Upper lobe of right lung (tissue), 1 donor: ENCODE measurements around the gene RPE65. TPM values are rescaled to one million over a fixed set of nuclear protein-coding genes. Genes with fewer than 3 reads are reported as not detected.
"Not testable (repeated sequence)": the region's sequence is repeated elsewhere in the genome, so short reads cannot be mapped to it uniquely, and the experiment has no call there.

Experiments used
- ATAC-seq: fragments of 200-7000 bp; cut with Tn5 transposase; one replicate; pipeline ENCODE4 v1.9.1; 2020; ENCODE audit warnings: mild to moderate bottlenecking, moderate library complexity
- DNase-seq: peaks from one replicate; pipeline ENCODE4 v3.0.0-alpha.2; 2020
- H3K27ac ChIP-seq: fragments of 200-600 bp; one replicate; pipeline ENCODE4 v1.8.0; 2022
- H3K27me3 ChIP-seq: fragments of 200-600 bp; one replicate; pipeline ENCODE4 v1.8.0; 2022; ENCODE audit warnings: mild to moderate bottlenecking
- H3K36me3 ChIP-seq: fragments of 200-600 bp; one replicate; pipeline ENCODE4 v1.8.0; 2022
- H3K4me1 ChIP-seq: fragments of 200-600 bp; one replicate; pipeline ENCODE4 v1.8.0; 2022
- H3K4me3 ChIP-seq: fragments of 200-600 bp; one replicate; pipeline ENCODE4 v1.8.0; 2022; ENCODE audit warnings: mild to moderate bottlenecking
- H3K9me3 ChIP-seq: fragments of 200-600 bp; one replicate; pipeline ENCODE4 v1.8.0; 2022
- CTCF ChIP-seq: fragments of 200-600 bp; IDR thresholded peaks from one replicate; pipeline ENCODE4 v1.8.0; 2022; ENCODE audit warnings: antibody characterized with exemption
- intact Hi-C: fragments of 100-400 bp; cut with DNase I; formaldehyde crosslinking; loops from one replicate; pipeline ENCODE4 v1.11.0; 2022
- total RNA-seq: library from RNA; stranded (reverse); fragmentation: NEBNext Ultra II Directional; extraction: Animal tissue kit (Norgen Biotek cat#: 25700); gene quantifications from one replicate; pipeline ENCODE4 v1.2.1, GENCODE V29; 2021
- donor health status: DM: no; HTN: yes; CAD: no; lungs with severe emphysema.

RPE65 gene
- total RNA-seq, 1 donor from 2014 or later = not detected

GRCh38 chr1:68431076-68431475 lies 18.7 kb downstream of the RPE65 start:
- no peaks in the 10 kb centered on the region for H3K4me1 ChIP-seq
- no peak overlapping the region for H3K27ac ChIP-seq
- intact Hi-C loops = no loop called here
- no peak for DNase-seq
- no peak for ATAC-seq
- H3K4me3 ChIP-seq = no peak overlapping the region
- H3K36me3 ChIP-seq = no peaks in the 10 kb centered on the region
- TF ChIP-seq CTCF = no peak
- no peaks in the 10 kb centered on the region for H3K9me3 ChIP-seq
- H3K27me3 ChIP-seq = no peaks in the 10 kb centered on the region

- Histone ChIP-seq H3K27me3 (no peaks in the 10 kb centered on the region), H3K9me3 (no peaks in the 10 kb centered on the region), H3K36me3 (no peaks in the 10 kb centered on the region), H3K4me1 (no peaks in the 10 kb centered on the region), H3K27ac (no peak overlapping the region), H3K4me3 (no peak overlapping the region)
- ATAC-seq (no peak), DNase-seq (no peak)
- no peak for TF ChIP-seq CTCF
- intact Hi-C loops = no loop called here
Measured at GRCh38 chr1:68429233-68429808, 20.4 kb downstream of the RPE65 start.

- H3K4me3 ChIP-seq = no peak overlapping the region
- ATAC-seq = no peak
- H3K4me1 ChIP-seq = no peaks in the 10 kb centered on the region
- no peak for DNase-seq
- no peaks in the 10 kb centered on the region for H3K9me3 ChIP-seq
- no peaks in the 10 kb centered on the region for H3K36me3 ChIP-seq
- no peaks in the 10 kb centered on the region for H3K27me3 ChIP-seq
- intact Hi-C loops = no loop called here
- no peak for TF ChIP-seq CTCF
- H3K27ac ChIP-seq = no peak overlapping the region
Measured at GRCh38 chr1:68426594-68426993, 23.2 kb downstream of the RPE65 start.

- Histone ChIP-seq H3K27me3 (no peaks in the 10 kb centered on the region), H3K27ac (no peak overlapping the region), H3K4me3 (no peak overlapping the region), H3K9me3 (no peaks in the 10 kb centered on the region), H3K4me1 (no peaks in the 10 kb centered on the region), H3K36me3 (no peaks in the 10 kb centered on the region)
- no peak for DNase-seq
- no peak for ATAC-seq
- TF ChIP-seq CTCF = no peak
- intact Hi-C loops = no loop called here
Measured at GRCh38 chr1:68421350-68421749, 28.4 kb downstream of the RPE65 start.

GRCh38 chr1:68409426-68409825 lies 40.3 kb downstream of the RPE65 start:
- no peaks in the 10 kb centered on the region for H3K36me3 ChIP-seq
- H3K4me3 ChIP-seq = no peak overlapping the region
- intact Hi-C loops = no loop called here
- no peaks in the 10 kb centered on the region for H3K9me3 ChIP-seq
- H3K27ac ChIP-seq = no peak overlapping the region
- DNase-seq (no peak), ATAC-seq (no peak)
- no peaks in the 10 kb centered on the region for H3K4me1 ChIP-seq
- no peak for TF ChIP-seq CTCF
- no peaks in the 10 kb centered on the region for H3K27me3 ChIP-seq

GRCh38 chr1:68401506-68401905 lies 48.2 kb downstream of the RPE65 start:
- TF ChIP-seq CTCF = no peak
- no peaks in the 10 kb centered on the region for H3K9me3 ChIP-seq
- intact Hi-C loops = no loop called here
- H3K27ac ChIP-seq = no peak overlapping the region
- DNase-seq = no peak
- no peaks in the 10 kb centered on the region for H3K27me3 ChIP-seq
- H3K4me3 ChIP-seq = no peak overlapping the region
- no peak for ATAC-seq
- no peaks in the 10 kb centered on the region for H3K4me1 ChIP-seq
- H3K36me3 ChIP-seq = no peaks in the 10 kb centered on the region

- DNase-seq, intact Hi-C loops, H3K36me3 ChIP-seq, H3K4me3 ChIP-seq, H3K9me3 ChIP-seq, H3K27me3 ChIP-seq, ATAC-seq, H3K27ac ChIP-seq, H3K4me1 ChIP-seq: not testable (repeated sequence)
Measured at GRCh38 chr1:68395575-68395974, 54.2 kb downstream of the RPE65 start.

GRCh38 chr1:68392474-68392873 lies 57.3 kb downstream of the RPE65 start:
- H3K4me3 ChIP-seq, H3K27me3 ChIP-seq, ATAC-seq, intact Hi-C loops, H3K9me3 ChIP-seq, H3K36me3 ChIP-seq, H3K4me1 ChIP-seq, H3K27ac ChIP-seq, DNase-seq: not testable (repeated sequence)
